OCI-LY3 (cell line): Measurements from ENCODE around the gene TBXA2R.

Source experiments
- EZH2phosphoT487 ChIP-seq: fragments of 200-600 bp; shearing (Covaris generic); IDR thresholded peaks from 2 replicates; pipeline ENCODE4 v1.6.1; 2018; ENCODE audit warnings: antibody characterized with exemption, mixed run types, low read depth
- TF ChIP-seq, protein P1 (sequence below): fragments of 200-600, 300-600 bp; sonication (generic); IDR thresholded peaks from 2 replicates; pipeline ENCODE4 v1.5.1; 2014; ENCODE audit warnings: antibody characterized with exemption, low read length, low read depth

DNA sequence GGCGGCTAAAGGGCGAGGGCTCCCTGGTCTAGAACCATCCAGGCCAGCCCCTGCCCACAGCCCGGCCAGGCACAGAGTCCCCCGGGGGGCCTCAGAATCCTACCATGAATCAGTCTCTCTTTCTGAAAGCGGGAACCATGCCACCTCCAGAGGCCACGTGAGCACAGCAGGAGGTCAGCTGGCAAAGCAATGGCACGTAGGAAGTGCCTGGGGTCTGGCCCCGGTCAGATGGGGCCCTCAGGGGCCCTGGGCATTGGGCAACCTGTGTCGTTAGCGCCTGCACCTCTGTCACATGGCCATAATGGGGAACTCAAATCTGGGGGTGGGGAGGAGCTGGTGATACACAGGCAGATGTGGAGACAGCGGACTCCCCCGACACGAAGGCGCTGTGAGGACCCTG lies 58.1 kb downstream of the TBXA2R start:
- TF ChIP-seq, protein P1, sequence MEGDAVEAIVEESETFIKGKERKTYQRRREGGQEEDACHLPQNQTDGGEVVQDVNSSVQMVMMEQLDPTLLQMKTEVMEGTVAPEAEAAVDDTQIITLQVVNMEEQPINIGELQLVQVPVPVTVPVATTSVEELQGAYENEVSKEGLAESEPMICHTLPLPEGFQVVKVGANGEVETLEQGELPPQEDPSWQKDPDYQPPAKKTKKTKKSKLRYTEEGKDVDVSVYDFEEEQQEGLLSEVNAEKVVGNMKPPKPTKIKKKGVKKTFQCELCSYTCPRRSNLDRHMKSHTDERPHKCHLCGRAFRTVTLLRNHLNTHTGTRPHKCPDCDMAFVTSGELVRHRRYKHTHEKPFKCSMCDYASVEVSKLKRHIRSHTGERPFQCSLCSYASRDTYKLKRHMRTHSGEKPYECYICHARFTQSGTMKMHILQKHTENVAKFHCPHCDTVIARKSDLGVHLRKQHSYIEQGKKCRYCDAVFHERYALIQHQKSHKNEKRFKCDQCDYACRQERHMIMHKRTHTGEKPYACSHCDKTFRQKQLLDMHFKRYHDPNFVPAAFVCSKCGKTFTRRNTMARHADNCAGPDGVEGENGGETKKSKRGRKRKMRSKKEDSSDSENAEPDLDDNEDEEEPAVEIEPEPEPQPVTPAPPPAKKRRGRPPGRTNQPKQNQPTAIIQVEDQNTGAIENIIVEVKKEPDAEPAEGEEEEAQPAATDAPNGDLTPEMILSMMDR = no peak
- TF ChIP-seq EZH2phosphoT487 = no peak
